WTC11 (cell line): Measurements from ENCODE around the gene KRT7. TPM values are rescaled to one million over a fixed set of nuclear protein-coding genes. Genes with fewer than 3 reads are reported as not detected.

Experiments
- ATAC-seq: fragments of 200-7000 bp; cut with Tn5 transposase; 2 replicates; pipeline ENCODE4 v1.10.0; 2021; ENCODE audit warnings: mild to moderate bottlenecking, moderate library complexity
- CTCF ChIA-PET: fragments of 300-600 bp; sonication (Branson Sonifier 250); formaldehyde crosslinking; loops from one replicate; lab custom pipeline; 2021; ENCODE audit warnings: antibody characterized with exemption; lab: Charles Lee
- POLR2A ChIA-PET: fragments of 350-600 bp; sonication (Branson Sonifier 250); formaldehyde crosslinking; loops from one replicate; lab custom pipeline; 2021; ENCODE audit warnings: antibody characterized with exemption; lab: Charles Lee
- DNase-seq: peaks from one replicate; pipeline ENCODE4 v3.0.0; 2021; ENCODE audit warnings: low spot score
- H3K27ac Mint-ChIP-seq: 2 replicates; pipeline ENCODE4 v1.8.0; 2021; ENCODE audit warnings: mixed read lengths
- H3K27me3 Mint-ChIP-seq: 2 replicates; pipeline ENCODE4 v1.8.0; 2021; ENCODE audit warnings: low read depth, mild to moderate bottlenecking, moderate library complexity, mixed read lengths
- H3K36me3 Mint-ChIP-seq: 2 replicates; pipeline ENCODE4 v1.8.0; 2021; ENCODE audit warnings: mixed read lengths
- H3K4me1 Mint-ChIP-seq: 2 replicates; pipeline ENCODE4 v1.8.0; 2022; ENCODE audit warnings: mixed read lengths
- H3K4me3 Mint-ChIP-seq: 2 replicates; pipeline ENCODE4 v1.8.0; 2021; ENCODE audit warnings: mild to moderate bottlenecking, moderate library complexity, mixed read lengths
- H3K9me3 Mint-ChIP-seq: 2 replicates; pipeline ENCODE4 v1.8.0; 2021; ENCODE audit warnings: mixed read lengths
- AFF4 ChIP-seq: sonication (generic); formaldehyde crosslinking; IDR thresholded peaks from 2 replicates; pipeline ENCODE4 v1.8.1; 2023; ENCODE audit warnings: mild to moderate bottlenecking, missing genetic modification reagents, borderline replicate concordance
- ARID4B ChIP-seq: sonication (generic); formaldehyde crosslinking; IDR thresholded peaks from 2 replicates; pipeline ENCODE4 v1.8.0; 2023; ENCODE audit warnings: missing genetic modification reagents, mild to moderate bottlenecking, borderline replicate concordance
- ATF1 ChIP-seq: sonication (generic); formaldehyde crosslinking; IDR thresholded peaks from 2 replicates; pipeline ENCODE4 v1.8.1; 2023; ENCODE audit warnings: mild to moderate bottlenecking, moderate library complexity, missing genetic modification reagents
- CREM ChIP-seq: sonication (generic); formaldehyde crosslinking; IDR thresholded peaks from 2 replicates; pipeline ENCODE4 v1.8.1; 2022; ENCODE audit warnings: mild to moderate bottlenecking, missing genetic modification reagents, moderate library complexity
- E2F4 ChIP-seq: sonication (generic); formaldehyde crosslinking; IDR thresholded peaks from 2 replicates; pipeline ENCODE4 v1.8.1; 2022; ENCODE audit warnings: low read depth, mild to moderate bottlenecking, moderate library complexity, missing genetic modification reagents, borderline replicate concordance
- EMX1 ChIP-seq: fragments of 250-450 bp; sonication (Bioruptor Pico); IDR thresholded peaks from 2 replicates; pipeline ENCODE4 v1.8.0; 2021; ENCODE audit warnings: mild to moderate bottlenecking
- HMGA2 ChIP-seq: fragments of 250-450 bp; sonication (Bioruptor Pico); IDR thresholded peaks from 2 replicates; pipeline ENCODE4 v1.4.0; 2021; ENCODE audit warnings: mild to moderate bottlenecking, moderate library complexity
- IRF1 ChIP-seq: sonication (generic); formaldehyde crosslinking; IDR thresholded peaks from 2 replicates; pipeline ENCODE4 v1.8.0; 2023; ENCODE audit warnings: missing genetic modification reagents
- IRF2 ChIP-seq: sonication (generic); formaldehyde crosslinking; IDR thresholded peaks from 2 replicates; pipeline ENCODE4 v1.8.0; 2022; ENCODE audit warnings: low read depth, missing genetic modification reagents, borderline replicate concordance
- MAX ChIP-seq: sonication (generic); formaldehyde crosslinking; IDR thresholded peaks from 2 replicates; pipeline ENCODE4 v1.8.0; 2022; ENCODE audit warnings: mild to moderate bottlenecking, missing genetic modification reagents
- NFE2L1 ChIP-seq: sonication (generic); formaldehyde crosslinking; IDR thresholded peaks from 2 replicates; pipeline ENCODE4 v1.8.1; 2023; ENCODE audit warnings: missing genetic modification reagents
- RORB ChIP-seq: fragments of 250-450 bp; sonication (Bioruptor Pico); IDR thresholded peaks from 2 replicates; pipeline ENCODE4 v1.9.0; 2021; ENCODE audit warnings: mild to moderate bottlenecking
- SMAD4 ChIP-seq: sonication (generic); formaldehyde crosslinking; IDR thresholded peaks from 2 replicates; pipeline ENCODE4 v1.8.0; 2022; ENCODE audit warnings: mild to moderate bottlenecking, missing genetic modification reagents
- SP1 ChIP-seq: sonication (generic); formaldehyde crosslinking; conservative IDR thresholded peaks from 2 replicates; pipeline ENCODE4 v1.8.1; 2022; ENCODE audit warnings: missing genetic modification reagents
- ZNF121 ChIP-seq: sonication (generic); formaldehyde crosslinking; IDR thresholded peaks from 2 replicates; pipeline ENCODE4 v1.8.0; 2023; ENCODE audit warnings: missing genetic modification reagents
- ZNF138 ChIP-seq: sonication (generic); formaldehyde crosslinking; conservative IDR thresholded peaks from 2 replicates; pipeline ENCODE4 v1.8.1; 2022; ENCODE audit warnings: mild to moderate bottlenecking, moderate library complexity, missing genetic modification reagents
- ZNF317 ChIP-seq: sonication (generic); formaldehyde crosslinking; IDR thresholded peaks from 2 replicates; pipeline ENCODE4 v1.8.1; 2023; ENCODE audit warnings: low read depth, mild to moderate bottlenecking, moderate library complexity, missing genetic modification reagents, borderline replicate concordance
- ZSCAN18 ChIP-seq: fragments of 250-450 bp; sonication (Bioruptor Pico); IDR thresholded peaks from 2 replicates; pipeline ENCODE4 v2.1.2; 2022; ENCODE audit warnings: mild to moderate bottlenecking, moderate library complexity
- total RNA-seq: library from RNA; stranded (reverse); gene quantifications from 3 replicates; pipeline ENCODE4 v1.2.3, GENCODE V29; 2021

KRT7 gene
- total RNA-seq, 1 experiment from 2014 or later: 10.6 TPM

- Mint-ChIP-seq H3K9me3 (no peaks in the 10 kb centered on the region), H3K4me3 (no peak overlapping the region), H3K27ac (no peak overlapping the region), H3K4me1 (peaks cover 30% of the 10 kb centered on the region), H3K36me3 (no peaks in the 10 kb centered on the region), H3K27me3 (no peaks in the 10 kb centered on the region)
- DNase-seq (no peak), ATAC-seq (no peak)
- TF ChIP-seq MAX (CRISPR knock-in tag) (no peak), NFE2L1 (CRISPR knock-in tag) (no peak), SMAD4 (CRISPR knock-in tag) (no peak), IRF2 (CRISPR knock-in tag) (no peak), ARID4B (CRISPR knock-in tag) (no peak), IRF1 (CRISPR knock-in tag) (no peak), ATF1 (no peak), ZSCAN18 (CRISPR knock-in tag) (no peak), ZNF317 (CRISPR knock-in tag) (no peak), AFF4 (CRISPR knock-in tag) (no peak), CREM (CRISPR knock-in tag) (no peak), EMX1 (no peak), E2F4 (CRISPR knock-in tag) (no peak), RORB (CRISPR knock-in tag) (no peak), ZNF121 (CRISPR knock-in tag) (no peak), ZNF138 (no peak), HMGA2 (no peak), SP1 (CRISPR knock-in tag) (no peak)
- CTCF ChIA-PET: interaction anchor here (1.1 to 1.8 kb wide), 6 partner anchors 14 to 179 kb away, joined by 3 to 8 read pairs (median 5); no protein-coding TSS in a partner anchor
- POLR2A ChIA-PET: interaction anchor here (1.2 kb wide), 1 partner anchor 14 kb away, joined by 3 read pairs; no protein-coding TSS in a partner anchor
These were observed 33.6 kb upstream of the KRT7 start for GRCh38 chr12:52199294-52199919.
